Iris pigment epithelial cell (primary cell): ENCODE measurements around the gene NR1D1.
"Not testable (repeated sequence)": the region's sequence is repeated elsewhere in the genome, so short reads cannot be mapped to it uniquely, and the experiment has no call there.

Experiments
- DNase-seq: peaks from one replicate; pipeline ENCODE4 v3.0.0-alpha.2; 2011; ENCODE audit warnings: low read depth

NR1D1 gene

GRCh38 chr17:40100419-40100668 is at the start of gene NR1D1:
NR1D1 (minus strand) TSS chr17:40100589; CDS start chr17:40100094, 495 bp downstream.
- no peak for DNase-seq

GRCh38 chr17:40148527-40148926 is 48.1 kb upstream of the NR1D1 start:
- no peak for DNase-seq

GRCh38 chr17:40145476-40145875 is 45.1 kb upstream of the NR1D1 start:
- no peak for DNase-seq

- DNase-seq, result not testable (repeated sequence)
These were observed 42.8 kb upstream of the NR1D1 start for GRCh38 chr17:40143166-40143565.

GRCh38 chr17:40139566-40140058 is 39.2 kb upstream of the NR1D1 start:
- no peak for DNase-seq

- no peak for DNase-seq
These were observed 35.4 kb upstream of the NR1D1 start for GRCh38 chr17:40135817-40136216.

- DNase-seq, result no peak
These were observed 33.8 kb upstream of the NR1D1 start for GRCh38 chr17:40134184-40134583.

GRCh38 chr17:40130352-40131042 is 30.1 kb upstream of the NR1D1 start:
- peak; percentile 26 for DNase-seq

GRCh38 chr17:40129498-40129897 is 29.1 kb upstream of the NR1D1 start:
- no peak for DNase-seq

GRCh38 chr17:40124279-40125141 is 24.1 kb upstream of the NR1D1 start:
- peak; percentile 53 for DNase-seq

- no peak for DNase-seq
These were observed 23.4 kb upstream of the NR1D1 start for GRCh38 chr17:40123811-40124114.

- no peak for DNase-seq
These were observed 22.8 kb upstream of the NR1D1 start for GRCh38 chr17:40122999-40123810.

- DNase-seq, result peak; percentile 65
These were observed 22.0 kb upstream of the NR1D1 start for GRCh38 chr17:40122136-40122998.

GRCh38 chr17:40121181-40122135 is 21.1 kb upstream of the NR1D1 start, which contains the start of gene MSL1:
MSL1 (plus strand) TSS chr17:40121971; CDS start chr17:40122613, 642 bp downstream.
- DNase-seq, result peak; percentile 73

GRCh38 chr17:40115101-40115436 is 14.7 kb upstream of the NR1D1 start:
- DNase-seq, result no peak

- DNase-seq, result peak; percentile 52
These were observed 13.5 kb upstream of the NR1D1 start for GRCh38 chr17:40113907-40114245.

- DNase-seq, result peak; percentile 96
These were observed 12.9 kb upstream of the NR1D1 start for GRCh38 chr17:40113110-40113906.

GRCh38 chr17:40112718-40113109 is 12.3 kb upstream of the NR1D1 start:
- DNase-seq, result no peak

GRCh38 chr17:40112191-40112711 is 11.9 kb upstream of the NR1D1 start:
- no peak for DNase-seq
